Activated CD8-positive, alpha-beta memory T cell treated with anti-CD3 and anti-CD28 coated beads, Interleukin-2, amount 50 U/mL, for 24 hours (primary cell): Measurements from ENCODE around the gene NINL.
"Not testable (repeated sequence)": the region's sequence is repeated elsewhere in the genome, so short reads cannot be mapped to it uniquely, and the experiment has no call there.

Experiments used
- DNase-seq: peaks from one replicate; pipeline ENCODE4 v3.0.0-alpha.2; 2020; ENCODE audit errors: extremely low read depth

The NINL gene

DNA sequence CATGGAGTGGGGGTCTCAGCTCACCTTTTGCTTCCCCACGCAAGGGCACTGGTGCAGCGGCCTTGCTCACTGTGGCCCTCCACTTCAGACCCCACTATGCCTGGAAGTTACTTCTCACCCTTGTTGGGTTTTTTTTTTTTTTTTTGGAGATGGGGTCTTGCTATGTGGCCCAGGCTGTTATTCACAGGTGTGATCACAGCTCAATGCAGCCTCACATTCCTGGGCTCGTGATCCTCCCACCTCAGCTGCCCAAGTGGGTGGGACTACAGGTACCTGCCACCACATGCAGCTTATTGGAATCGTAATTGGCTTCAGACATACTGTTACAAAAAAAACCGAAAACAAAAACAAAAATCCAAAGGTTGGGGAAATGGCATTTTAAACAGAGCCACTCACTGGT is 32.4 kb downstream of the NINL start:
- no peak for DNase-seq

DNA sequence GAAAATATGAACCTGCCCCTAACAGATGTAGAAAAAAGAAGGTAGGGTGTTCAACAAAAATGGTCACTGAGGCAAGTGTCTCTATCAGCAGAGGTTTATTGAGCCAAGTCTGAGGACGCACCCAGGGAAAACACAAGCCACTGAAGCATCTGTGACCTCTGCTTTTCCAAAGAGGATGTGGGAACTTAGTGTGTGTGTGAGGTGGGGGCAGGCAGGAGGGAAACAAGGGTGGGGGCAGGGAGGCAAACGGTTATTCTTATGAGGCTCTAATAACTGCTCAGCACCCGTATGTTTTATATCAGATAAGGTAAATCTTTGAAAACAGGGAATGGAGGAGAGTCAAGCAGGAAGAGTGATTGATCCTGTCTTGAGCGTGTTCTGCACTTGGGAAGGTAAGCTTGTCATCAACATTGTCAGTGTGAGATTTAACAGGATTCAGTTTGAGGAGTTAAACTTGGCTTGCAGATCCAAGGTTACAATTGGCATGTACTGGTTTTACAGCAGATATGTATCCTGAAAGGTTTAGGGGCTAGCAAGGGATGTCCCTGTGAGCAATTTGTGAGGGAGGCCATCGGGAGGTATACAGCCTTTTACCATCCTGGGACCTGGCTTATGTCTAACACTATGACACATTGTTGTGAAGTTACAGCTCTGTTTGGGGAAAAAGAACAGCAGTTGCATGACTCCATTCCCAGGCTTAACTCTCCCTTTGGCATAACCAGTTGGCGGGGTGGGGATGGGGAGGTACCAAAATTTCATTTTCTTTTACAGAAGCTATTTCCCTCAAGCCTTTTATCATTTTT is 33.7 kb downstream of the NINL start:
- DNase-seq, result no peak

DNA sequence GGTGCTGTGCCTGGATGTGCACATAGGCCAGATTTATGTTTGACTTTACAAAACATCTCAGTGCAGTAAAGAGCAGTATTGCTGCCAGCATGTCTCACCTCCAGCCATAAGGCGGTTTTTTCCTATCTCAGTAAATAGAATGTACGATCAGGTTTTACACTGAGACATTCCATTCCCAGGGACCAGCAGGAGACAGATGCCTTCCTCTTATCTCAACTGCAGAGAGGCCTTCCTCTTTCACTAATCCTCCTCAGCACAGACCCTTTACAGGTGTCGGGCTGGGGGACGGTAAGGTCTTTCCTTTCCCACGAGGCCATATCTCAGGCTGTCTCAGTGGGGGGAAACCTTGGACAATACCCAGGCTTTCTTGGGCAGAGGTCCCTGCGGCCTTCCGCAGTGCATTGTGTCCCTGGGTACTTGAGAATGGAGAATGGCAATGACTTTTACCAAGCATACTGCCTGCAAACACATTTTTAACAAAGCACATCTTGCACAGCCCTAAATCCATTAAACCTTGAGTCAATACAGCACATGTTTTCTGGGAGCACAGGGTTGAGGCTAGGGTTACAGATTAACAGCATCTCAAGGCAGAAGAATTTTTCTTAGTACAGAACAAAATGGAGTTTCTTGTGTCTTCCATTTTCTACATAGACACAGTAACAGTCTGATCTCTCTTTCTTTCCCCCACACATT is 34.5 kb downstream of the NINL start:
- DNase-seq, result not testable (repeated sequence)

DNA sequence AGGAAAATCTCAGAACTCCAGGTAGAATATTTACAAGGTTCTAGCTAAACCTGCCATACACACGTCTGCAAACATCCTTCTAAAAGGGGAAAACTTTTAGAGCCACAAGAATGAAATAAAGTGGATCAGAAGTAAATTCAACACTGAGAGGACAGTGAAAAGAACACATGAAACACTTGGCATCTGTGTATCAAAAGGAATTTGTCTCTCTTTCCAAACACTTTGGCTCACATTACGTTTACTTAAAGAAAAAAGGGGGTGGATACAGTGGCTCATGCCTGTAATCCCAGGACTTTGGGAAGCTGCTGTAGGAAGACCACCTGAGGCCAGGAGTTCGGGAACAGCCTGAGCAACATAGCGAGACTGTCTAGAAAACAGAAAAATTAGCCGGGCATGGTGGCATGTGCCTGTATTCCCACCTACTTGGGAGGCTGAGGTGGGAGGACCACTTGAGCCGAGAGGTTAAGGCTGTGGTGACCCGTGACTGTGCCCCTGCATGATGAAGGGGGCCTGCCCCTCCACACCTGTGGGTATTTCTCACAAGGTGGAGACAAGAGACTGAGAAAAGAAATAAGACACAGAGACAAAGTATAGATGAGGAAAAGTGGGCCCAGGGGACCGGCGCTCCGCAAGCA is 35.4 kb downstream of the NINL start:
- no peak for DNase-seq

DNA sequence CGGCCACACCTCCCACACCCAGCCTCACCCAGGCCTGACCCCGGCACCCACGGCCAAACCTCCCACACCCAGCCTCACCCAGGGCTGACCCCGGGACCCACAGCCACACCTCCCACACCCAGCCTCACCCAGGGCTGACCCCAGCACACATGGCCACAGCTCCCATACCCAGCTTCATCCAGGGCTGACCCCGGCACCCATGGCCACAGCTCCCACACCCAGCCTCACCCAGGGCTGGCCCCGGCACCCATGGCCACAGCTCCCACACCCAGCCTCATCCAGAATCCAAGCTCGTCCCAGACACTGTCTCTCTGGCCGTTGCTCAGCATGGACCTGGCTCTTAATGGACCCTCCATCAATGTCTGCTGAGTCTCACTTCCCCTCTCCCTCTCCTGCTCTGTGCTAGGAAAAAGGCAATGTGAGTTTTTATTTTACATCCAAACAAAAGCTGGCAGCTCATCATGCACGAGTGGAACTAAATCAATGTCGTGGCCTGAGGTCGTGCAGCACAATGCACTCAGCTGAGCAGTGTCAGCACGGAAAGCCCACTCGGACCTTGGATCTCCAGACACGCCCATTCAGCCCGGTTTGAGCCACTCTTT is 36.1 kb downstream of the NINL start:
- DNase-seq, result no peak

DNA sequence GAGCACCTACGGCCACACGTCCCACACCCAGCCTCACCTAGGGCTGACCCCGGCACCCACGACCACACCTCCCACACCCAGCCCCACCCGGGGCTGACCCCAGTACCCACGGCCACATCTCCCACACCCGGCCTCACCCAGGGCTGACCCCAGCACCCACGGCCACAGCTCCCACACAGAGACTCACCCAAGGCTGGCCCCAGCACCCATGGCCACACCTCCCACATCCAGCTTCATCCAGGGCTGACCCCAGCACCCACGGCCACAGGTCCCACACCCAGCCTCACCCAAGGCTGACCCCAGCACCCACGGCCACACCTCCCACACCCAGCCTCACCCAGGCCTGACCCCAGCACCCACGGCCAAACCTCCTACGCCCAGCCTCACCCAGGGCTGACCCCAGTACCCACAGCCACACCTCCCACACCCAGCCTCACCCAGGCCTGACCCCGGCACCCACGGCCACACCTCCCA is 36.7 kb downstream of the NINL start:
- no peak for DNase-seq

DNA sequence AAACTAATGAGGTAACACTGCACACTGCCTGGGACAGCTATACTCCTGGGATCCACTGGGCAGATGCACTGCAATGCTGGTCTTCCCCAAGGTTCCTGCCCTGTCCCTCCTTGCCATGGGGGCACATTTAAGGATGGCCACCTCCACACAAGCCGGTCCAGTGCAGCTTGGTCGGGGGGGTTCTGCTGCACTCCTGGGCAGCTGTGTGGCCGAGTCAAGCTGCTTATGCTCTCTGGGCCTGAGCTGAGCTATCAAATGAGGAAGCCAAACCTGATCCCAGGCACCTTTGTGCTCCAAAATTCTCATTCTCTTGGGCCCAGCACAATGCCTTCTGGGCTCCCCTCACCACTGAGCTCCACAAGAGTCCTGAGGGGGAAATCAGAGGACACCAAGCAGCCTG is 37.3 kb downstream of the NINL start:
- DNase-seq, result no peak

DNA sequence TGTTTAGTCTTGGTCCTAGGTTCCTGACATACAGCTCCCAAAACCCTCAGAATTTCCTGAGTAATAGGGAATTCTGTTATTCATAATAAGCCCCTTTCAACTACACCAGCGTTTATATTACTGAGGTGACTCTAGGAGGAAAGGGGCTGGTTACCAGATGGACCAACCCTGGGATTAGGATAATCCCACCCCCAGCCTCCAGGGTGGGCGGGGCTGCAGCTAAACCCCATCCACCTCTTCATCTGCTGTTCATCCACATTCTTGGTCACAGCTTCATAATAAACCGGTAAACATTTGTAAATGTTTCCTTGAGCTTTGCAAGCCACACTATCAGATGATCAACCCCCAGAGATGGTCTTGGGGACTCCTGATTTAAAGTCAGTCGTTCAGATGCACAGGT is 38.3 kb downstream of the NINL start:
- DNase-seq, result no peak

DNA sequence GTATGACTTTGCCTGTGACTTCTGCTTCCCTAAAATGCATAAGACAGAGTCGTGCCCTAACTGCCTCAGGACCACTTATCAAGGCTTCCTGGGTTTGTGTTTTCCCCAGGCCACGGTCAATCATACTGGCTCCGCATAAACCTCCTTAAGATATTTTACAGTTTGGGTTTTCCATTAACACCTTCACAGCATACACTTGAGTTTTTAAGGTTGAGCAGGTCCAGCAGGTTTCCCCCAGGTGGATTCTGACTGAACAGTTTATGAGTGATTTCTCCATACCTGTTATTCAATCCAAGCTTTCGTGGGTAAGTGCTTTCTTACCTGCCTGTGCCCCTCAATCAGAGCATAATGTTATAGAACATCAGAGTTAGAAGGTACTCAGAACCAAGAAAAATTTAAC is 39.3 kb downstream of the NINL start:
- no peak for DNase-seq

DNA sequence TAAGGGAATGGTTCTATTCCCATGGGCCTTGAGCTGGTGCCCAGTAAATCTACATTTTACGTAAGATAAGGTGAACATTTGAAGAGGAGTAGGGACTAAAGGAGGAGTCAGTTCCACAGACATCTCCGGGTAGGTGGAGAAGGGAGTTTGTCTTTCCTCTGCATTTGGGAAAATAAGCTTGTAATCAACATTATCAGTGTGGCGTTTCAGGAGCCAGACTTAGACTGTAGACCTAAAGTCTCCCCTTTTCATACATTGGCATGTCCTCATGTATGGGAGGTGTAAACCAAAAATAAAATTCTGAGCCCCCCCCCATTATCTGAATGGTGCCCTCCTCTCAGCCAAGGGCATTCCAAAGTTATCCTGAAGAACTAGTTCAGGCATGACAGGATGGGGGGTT is 40.2 kb downstream of the NINL start:
- no peak for DNase-seq

DNA sequence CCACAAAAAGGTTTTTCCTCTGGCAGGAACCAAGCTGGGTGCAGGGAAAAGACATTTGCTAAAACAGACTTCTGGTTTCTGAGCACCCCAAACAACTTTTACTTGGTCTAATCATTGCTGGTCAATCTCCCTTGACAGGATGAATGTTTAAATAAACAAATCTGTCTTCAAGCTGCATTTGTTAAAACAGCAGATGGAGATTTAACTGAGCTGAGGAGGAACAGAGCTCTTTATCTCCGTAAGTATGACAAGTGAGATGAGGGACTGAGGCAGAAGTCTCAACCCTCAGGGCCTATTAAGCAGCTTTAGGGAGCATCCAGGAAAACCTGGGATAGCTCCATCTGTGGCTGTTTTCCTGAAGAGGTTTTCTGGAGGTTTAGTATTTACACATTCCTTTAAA is 40.6 kb downstream of the NINL start:
- DNase-seq, result no peak

DNA sequence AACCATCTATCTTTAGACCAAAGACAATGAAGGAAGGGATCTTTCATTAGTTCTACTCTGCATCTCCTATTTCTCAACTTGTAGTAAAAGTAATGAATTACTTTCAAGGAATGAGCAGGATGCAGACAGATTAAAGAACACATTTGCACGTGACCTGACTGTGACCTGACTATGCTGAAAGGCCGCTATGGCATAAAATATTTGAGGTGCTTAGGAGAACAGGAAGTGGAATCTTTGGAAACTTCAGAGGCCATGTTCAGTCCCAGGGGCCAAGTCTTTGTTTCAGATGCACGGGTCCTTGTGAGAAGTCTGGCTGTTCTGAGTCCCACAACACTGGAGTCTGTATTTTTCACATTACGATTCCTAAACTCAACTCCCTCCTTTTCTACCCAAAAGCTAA is 41.0 kb downstream of the NINL start:
- DNase-seq, result no peak

DNA sequence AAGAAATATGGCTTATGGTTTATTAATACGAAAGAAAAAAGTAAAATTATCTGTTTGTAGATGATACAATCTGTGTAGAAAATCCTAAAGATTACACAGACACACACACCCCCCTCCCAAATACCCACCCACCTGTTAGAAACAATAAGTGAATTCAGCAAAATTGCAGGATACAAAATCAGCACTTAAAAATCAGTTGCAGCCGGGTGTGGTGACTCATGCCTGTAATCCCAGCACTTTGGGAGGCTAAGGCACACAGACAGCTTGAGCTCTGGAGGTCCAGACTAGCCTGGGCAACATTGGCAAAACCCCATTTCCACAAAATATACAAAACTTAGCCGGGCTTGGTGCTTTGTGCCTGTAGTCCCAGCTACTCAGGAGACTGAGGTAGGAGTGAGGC is 42.3 kb downstream of the NINL start:
- DNase-seq, result no peak

DNA sequence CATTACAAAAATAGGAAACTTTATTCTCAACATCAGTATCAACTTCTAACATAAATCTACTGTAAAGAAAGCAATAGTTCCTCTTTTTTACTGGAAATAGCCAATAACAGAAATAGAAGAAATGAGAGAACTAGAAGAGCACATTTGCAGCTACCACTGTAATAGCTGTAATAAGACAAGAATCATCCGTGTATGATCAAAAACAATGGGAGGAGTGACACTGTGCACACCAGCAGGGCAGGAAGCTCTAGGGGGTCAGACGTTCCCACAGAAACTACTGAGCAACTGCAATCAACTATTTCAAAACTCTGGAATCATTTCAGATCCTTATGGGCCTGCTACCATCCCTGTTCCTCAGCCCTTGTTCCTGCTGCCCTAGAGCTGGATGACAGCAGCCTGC is 43.7 kb downstream of the NINL start:
- DNase-seq, result no peak

DNA sequence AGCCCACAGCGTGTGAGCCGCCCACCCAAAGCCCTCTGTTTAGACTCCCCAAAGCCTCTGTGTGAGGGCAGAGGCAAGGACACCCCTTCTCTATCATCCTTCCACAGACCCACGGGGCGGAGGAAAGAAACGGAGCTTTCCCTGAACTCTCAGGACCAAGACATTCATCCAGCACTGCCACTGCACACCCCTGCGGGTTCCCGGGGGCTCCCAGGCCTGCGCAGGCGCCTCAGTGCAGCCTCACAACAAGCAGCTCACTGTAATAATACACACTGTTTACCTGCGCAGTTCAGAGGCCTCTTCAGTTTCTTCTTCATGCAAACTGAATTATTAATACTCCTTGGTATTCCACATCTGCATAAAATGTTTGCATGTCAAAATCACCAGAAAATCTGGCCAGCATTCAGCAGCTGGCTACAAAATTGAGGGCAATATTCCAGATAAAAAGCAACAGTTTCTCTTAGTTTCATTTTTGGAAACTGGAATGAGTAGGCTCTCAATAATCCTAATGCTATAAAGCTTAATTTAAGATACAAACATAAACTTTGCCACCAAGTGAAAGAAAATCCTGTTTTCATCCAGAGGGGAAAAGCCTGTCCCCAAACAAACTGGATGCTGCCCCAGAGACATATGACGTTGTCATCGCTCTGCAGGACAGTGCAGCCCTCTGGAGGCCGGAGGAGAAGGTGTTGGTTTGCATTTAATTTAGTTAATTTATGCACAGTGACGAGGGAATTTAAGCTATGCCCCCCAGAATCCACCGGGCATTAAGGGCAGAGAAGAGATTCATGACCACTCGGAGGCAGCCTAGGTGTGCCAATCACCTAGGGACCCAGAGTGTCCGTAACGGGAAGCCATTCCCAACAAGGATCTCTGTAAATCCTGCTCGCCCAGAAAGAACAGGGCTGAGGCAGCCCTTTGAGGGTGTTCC is 45.3 kb downstream of the NINL start:
- DNase-seq, result no peak

DNA sequence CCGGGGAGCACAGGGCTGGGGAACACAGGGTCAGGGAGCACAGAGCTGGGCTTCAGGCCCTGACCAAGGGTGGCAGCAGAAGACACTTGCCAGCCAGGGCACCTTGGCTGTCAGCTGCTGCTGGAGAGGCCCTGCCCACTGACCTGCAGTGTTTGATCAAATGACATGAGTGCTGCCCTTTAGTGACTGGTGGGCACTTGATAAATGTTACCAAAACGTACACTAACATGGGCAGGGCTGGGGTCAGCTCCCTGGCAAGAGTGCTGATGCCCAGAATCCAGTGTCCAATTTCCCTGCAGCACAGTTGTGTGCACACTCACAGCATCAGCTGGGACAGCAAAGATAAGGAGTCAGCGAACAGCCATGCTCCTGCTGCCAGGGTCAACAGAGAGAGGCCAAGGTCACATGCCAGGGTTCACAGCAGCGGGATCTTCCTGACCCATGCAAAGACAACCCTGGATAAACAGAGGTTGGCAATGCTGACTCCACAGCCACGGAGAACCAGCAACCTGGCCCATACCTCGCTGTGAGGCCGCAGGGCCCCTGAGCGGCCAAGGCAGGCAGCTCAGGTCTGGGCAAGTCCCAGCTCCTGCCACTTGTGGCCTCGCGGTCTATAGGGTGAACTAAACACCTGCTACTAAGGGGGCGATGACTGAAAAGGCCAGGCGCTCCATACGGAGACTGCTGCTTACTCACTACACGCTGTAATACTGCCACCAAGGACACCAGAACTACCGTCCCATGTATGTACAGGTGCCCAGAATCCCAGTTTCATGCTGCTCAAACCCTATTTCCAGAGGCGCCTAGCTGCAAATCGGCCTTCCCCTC is 46.3 kb downstream of the NINL start:
- DNase-seq, result no peak

DNA sequence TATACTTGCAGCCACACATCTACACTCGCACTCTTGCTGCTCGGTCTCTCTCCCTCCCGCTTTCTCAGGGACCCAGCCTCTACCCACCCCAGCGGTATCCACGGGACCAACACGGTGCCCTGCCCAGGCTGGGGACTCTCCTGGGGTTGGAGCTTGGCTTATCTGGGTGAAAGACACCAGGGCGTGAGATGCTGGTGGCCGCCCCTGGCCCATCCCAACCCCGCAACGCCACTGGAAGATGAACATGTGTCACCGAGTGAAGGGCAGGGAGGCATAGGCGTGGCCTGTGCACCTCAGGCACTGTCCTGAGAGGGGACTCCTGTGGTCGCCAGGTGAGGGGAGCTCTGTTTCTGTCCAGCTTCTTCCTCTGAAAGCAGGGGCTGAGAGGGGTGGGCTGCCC is 47.4 kb downstream of the NINL start:
- no peak for DNase-seq

DNA sequence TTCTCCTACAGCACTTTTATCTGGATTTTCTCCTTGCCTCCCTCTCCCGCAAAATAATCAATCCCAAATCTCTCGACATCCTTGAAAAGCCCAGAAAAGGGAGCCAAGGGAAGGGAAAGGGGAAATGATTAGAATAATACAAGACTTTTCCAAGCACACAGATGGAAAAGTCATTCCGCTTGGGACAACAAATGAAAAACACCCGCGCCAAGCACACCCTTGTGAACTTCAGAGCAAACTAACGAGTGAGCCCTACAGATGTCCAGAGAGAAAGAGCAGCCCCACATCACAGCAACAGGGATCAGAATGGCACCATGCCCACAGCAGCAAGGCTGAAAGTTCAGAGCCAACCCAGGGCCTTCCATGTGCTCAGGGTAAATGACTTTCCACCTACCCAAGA is 49.6 kb downstream of the NINL start:
- no peak for DNase-seq

DNA sequence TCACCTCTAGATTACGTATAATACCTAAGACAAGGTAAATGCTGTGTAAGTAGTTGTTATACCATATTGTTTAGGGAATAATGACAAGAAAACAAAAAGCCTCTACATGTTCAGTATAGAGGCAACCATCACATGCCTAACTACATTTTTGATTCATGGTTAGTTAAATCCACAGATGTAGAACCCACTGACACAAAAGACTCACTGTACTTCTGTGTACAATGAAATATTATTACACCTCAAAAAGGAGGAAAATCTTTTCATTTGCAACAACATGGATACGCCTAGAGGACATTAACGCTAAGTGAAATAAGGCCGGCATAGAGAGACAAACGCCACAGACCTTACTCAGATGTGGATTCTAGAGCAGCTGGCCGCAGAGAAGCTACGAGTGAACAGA is 50.5 kb downstream of the NINL start:
- DNase-seq, result no peak

DNA sequence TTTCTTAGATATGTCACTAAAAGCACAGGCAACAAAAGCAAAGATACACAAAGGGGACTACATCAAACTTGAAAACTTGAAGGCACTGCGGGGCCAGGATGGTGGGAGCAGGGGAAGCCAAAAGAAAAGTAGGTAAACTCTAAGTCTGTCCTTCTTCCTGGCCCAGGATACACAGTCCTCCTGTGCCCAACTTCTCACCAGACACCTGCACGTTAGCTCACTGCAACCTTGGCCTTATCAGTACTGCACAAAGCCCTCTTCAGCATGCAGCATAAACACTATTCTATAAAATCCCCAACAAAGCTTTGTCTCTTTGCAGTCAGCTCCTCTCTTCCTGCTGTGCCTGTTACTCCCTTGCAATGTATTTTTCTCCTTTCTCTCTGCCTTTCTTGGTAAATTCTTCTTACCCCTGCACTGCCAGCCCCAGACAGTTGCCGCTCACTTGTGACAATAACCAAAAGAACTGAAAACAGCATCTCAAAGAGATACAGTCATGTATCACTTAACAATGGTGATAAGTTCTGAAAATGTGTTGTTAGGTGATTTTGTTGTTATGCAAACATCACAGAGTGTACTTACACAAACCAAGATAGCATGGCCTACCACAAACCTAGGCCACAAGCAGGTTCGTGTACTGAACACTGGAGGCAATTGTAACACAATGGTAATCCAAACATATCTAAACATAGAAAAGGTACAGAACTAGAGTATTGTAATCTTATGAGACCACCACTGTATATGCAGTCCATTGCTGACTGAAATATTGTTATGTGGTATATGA is 51.2 kb downstream of the NINL start:
- DNase-seq, result no peak
